ENCODE data around the gene GALNT17.

GRCh38 chr7:71386152-71386785 is 254.3 kb downstream of the GALNT17 start:
- no peak for TF ChIP-seq POLR2AphosphoS5 (IDR thresholded peaks at IDR 0.05; ENCODE audit: borderline replicate concordance, low read depth, low read length)
- no peak for TF ChIP-seq EZH2 (IDR thresholded peaks at IDR 0.05)
